ENCODE results near the gene TMEM131.

TMEM131 gene

GRCh38 chr2:98029718-98030222 is 34.0 kb upstream of the TMEM131 start:
- Histone ChIP-seq H3K27me3 (replicated peaks; ENCODE audit: control insufficient read depth, insufficient read depth, low read length) (no peaks in the 10 kb centered on the region), H3K36me3 (ENCODE audit: control insufficient read depth, insufficient read depth, low read length) (no peaks in the 10 kb centered on the region), H3K4me3 (replicated peaks; ENCODE audit: low read depth, low read length) (no peak overlapping the region)
- no peak for TF ChIP-seq CTCF (IDR thresholded peaks at IDR 0.05; ENCODE audit: insufficient read depth, low read length, poor library complexity, severe bottlenecking)
- no peak for DNase-seq (ENCODE audit: extremely low read depth, insufficient read length)

- Histone ChIP-seq H3K27me3 (replicated peaks; ENCODE audit: control insufficient read depth, insufficient read depth, low read length) (no peaks in the 10 kb centered on the region), H3K36me3 (ENCODE audit: control insufficient read depth, insufficient read depth, low read length) (no peaks in the 10 kb centered on the region), H3K4me3 (replicated peaks; ENCODE audit: low read depth, low read length) (no peak overlapping the region)
- DNase-seq (ENCODE audit: extremely low read depth, insufficient read length), result no peak
- no peak for TF ChIP-seq CTCF (IDR thresholded peaks at IDR 0.05; ENCODE audit: insufficient read depth, low read length, poor library complexity, severe bottlenecking)
Measured at GRCh38 chr2:98028931-98029717, 33.4 kb upstream of the TMEM131 start.

- no peak for DNase-seq (ENCODE audit: extremely low read depth, insufficient read length)
- no peaks in the 10 kb centered on the region for H3K36me3 ChIP-seq (ENCODE audit: control insufficient read depth, insufficient read depth, low read length)
- peak overlapping the region; percentile 8; the same call in 1 of the 2 replicates for H3K4me3 ChIP-seq (replicated peaks; ENCODE audit: low read depth, low read length)
- TF ChIP-seq CTCF (IDR thresholded peaks at IDR 0.05; ENCODE audit: insufficient read depth, low read length, poor library complexity, severe bottlenecking), result no peak
- H3K27me3 ChIP-seq (replicated peaks; ENCODE audit: control insufficient read depth, insufficient read depth, low read length), result no peaks in the 10 kb centered on the region
Measured at GRCh38 chr2:98028101-98028561, 32.4 kb upstream of the TMEM131 start.

GRCh38 chr2:98027538-98027937 is 31.8 kb upstream of the TMEM131 start:
- peak overlapping the region; percentile 33; the same call in 1 of the 2 replicates for H3K4me3 ChIP-seq (replicated peaks; ENCODE audit: low read depth, low read length)
- no peaks in the 10 kb centered on the region for H3K36me3 ChIP-seq (ENCODE audit: control insufficient read depth, insufficient read depth, low read length)
- no peak for TF ChIP-seq CTCF (IDR thresholded peaks at IDR 0.05; ENCODE audit: insufficient read depth, low read length, poor library complexity, severe bottlenecking)
- DNase-seq (ENCODE audit: extremely low read depth, insufficient read length), result peak; percentile 79
- H3K27me3 ChIP-seq (replicated peaks; ENCODE audit: control insufficient read depth, insufficient read depth, low read length), result no peaks in the 10 kb centered on the region

GRCh38 chr2:98026927-98027522 is 31.3 kb upstream of the TMEM131 start:
- TF ChIP-seq CTCF (IDR thresholded peaks at IDR 0.05; ENCODE audit: insufficient read depth, low read length, poor library complexity, severe bottlenecking), result no peak
- Histone ChIP-seq H3K36me3 (ENCODE audit: control insufficient read depth, insufficient read depth, low read length) (no peaks in the 10 kb centered on the region), H3K27me3 (replicated peaks; ENCODE audit: control insufficient read depth, insufficient read depth, low read length) (no peaks in the 10 kb centered on the region), H3K4me3 (replicated peaks; ENCODE audit: low read depth, low read length) (peak overlapping the region; percentile 33; the same call in 1 of the 2 replicates)
- peak; percentile 80 for DNase-seq (ENCODE audit: extremely low read depth, insufficient read length)

All from GM06990 (cell line).